OCI-LY3 (cell line): ENCODE measurements around the gene SHC2.

ENCODE experiments used
- EZH2phosphoT487 ChIP-seq: fragments of 200-600 bp; shearing (Covaris generic); IDR thresholded peaks from 2 replicates; pipeline ENCODE4 v1.6.1; 2018; ENCODE audit warnings: antibody characterized with exemption, mixed run types, low read depth
- TF ChIP-seq, protein P1 (sequence below): fragments of 200-600, 300-600 bp; sonication (generic); IDR thresholded peaks from 2 replicates; pipeline ENCODE4 v1.5.1; 2014; ENCODE audit warnings: antibody characterized with exemption, low read length, low read depth

DNA sequence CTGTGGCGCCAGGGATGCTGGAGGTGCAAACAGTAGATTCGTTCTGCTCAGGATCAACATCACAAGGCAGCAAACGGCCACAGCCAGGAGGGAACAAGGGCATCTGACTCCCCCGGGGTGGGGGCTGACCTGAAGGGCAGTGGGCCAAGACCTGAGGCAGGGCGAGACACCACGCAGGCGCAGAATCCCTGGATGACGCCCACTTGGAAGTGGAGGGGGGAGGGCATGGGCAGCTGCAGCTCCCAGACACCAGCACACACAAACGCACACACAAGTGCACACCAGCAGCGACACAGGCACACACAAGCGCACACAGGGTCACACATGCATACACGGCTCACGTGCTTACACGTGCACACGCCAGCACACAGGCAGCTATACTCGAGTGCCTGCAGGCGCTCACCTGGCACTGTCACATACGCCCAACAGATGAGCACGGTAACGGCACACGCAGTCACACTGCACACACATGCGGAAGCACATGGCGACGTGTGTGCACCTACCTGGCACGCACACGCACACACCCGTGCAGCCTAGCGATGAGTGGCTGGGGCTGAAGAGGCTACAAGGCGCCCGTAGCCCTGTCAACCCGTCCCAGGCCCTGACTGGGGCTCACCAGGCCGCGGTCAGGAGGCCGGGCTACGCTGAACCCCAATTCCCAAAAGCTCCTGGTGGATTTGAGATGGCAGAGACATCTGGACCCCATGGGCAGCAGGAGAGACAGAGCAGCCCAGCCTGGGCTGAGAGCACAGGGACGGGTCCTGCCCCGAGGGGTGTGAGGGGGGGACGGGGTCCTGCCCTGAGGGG lies 57.4 kb downstream of the SHC2 start:
- TF ChIP-seq, protein P1, sequence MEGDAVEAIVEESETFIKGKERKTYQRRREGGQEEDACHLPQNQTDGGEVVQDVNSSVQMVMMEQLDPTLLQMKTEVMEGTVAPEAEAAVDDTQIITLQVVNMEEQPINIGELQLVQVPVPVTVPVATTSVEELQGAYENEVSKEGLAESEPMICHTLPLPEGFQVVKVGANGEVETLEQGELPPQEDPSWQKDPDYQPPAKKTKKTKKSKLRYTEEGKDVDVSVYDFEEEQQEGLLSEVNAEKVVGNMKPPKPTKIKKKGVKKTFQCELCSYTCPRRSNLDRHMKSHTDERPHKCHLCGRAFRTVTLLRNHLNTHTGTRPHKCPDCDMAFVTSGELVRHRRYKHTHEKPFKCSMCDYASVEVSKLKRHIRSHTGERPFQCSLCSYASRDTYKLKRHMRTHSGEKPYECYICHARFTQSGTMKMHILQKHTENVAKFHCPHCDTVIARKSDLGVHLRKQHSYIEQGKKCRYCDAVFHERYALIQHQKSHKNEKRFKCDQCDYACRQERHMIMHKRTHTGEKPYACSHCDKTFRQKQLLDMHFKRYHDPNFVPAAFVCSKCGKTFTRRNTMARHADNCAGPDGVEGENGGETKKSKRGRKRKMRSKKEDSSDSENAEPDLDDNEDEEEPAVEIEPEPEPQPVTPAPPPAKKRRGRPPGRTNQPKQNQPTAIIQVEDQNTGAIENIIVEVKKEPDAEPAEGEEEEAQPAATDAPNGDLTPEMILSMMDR, result no peak
- TF ChIP-seq EZH2phosphoT487, result no peak
